Body of pancreas (tissue), 4 donors: ENCODE data around the gene AHSP. TPM values are rescaled to one million over a fixed set of nuclear protein-coding genes. Genes with fewer than 3 reads are reported as not detected.
"Not testable (repeated sequence)": the region's sequence is repeated elsewhere in the genome, so short reads cannot be mapped to it uniquely, and the experiment has no call there.

Experiments used
- ATAC-seq: fragments of 150-250 bp; one replicate; pipeline ENCODE4 v1.9.1; 2016
- DNase-seq, 4 donors: peaks; one replicate each; pipeline ENCODE4 v3.0.0-alpha.2; 2019
- H3K27ac ChIP-seq, 4 donors: fragments of 200-600 bp; sonication (generic); 1 replicate in 3 of 4; 2 replicates in 1 of 4; pipeline versions ENCODE4 v1.5.1 to v1.6.1; 2016 to 2019; ENCODE audit warnings: mild to moderate bottlenecking in 1 of 4, mixed read lengths in 1 of 4, moderate library complexity in 1 of 4
- H3K27me3 ChIP-seq, 2 donors: fragments of 200-600 bp; sonication (generic); one replicate each; pipeline ENCODE4 v1.6.0; 2016; ENCODE audit warnings: mild to moderate bottlenecking in 1 of 2
- H3K36me3 ChIP-seq, 2 donors: fragments of 200-600 bp; sonication (generic); replicated peaks in 1 of 2; 2 replicates each; pipeline ENCODE4 v1.5.1; 2016; ENCODE audit warnings: low read depth in 2 of 2; ENCODE audit not compliant: insufficient read depth in 1 of 2
- H3K4me1 ChIP-seq: fragments of 200-600 bp; sonication (generic); one replicate; pipeline ENCODE4 v1.6.0; 2016
- H3K4me3 ChIP-seq, 2 donors: fragments of 200-600 bp; sonication (generic); 1 replicate in 1 of 2; 2 replicates in 1 of 2; pipeline ENCODE4 v1.5.1; 2016 to 2019
- H3K9me3 ChIP-seq, 3 donors: fragments of 200-600 bp; sonication (generic); 1 replicate in 2 of 3; 2 replicates in 1 of 3; pipeline ENCODE4 v1.5.1; 2016
- POLR2A ChIP-seq, 3 donors: fragments of 450-650 bp; IDR thresholded peaks; one replicate each; pipeline ENCODE4 v1.6.1; 2016; ENCODE audit warnings: antibody characterized with exemption in 3 of 3, mild to moderate bottlenecking in 2 of 3
- WGBS, 2 donors: methylation state at CpG; one replicate each; pipeline ENCODE4 v1.1.5; 2017; 5-methylcytosine and 5-hydroxymethylcytosine counted together
- intact Hi-C: fragments of 100-400 bp; cut with DNase I; formaldehyde crosslinking; loops from one replicate; pipeline ENCODE4 v1.15.1; 2023
- total RNA-seq, 2 donors: library from RNA; depleted of rRNA; stranded (reverse); fragments of >200 nt; gene quantifications; one replicate each; pipeline ENCODE4 v1.1.0, GENCODE V29; 2016
- TF ChIP-seq, protein P1 (sequence below), 7 experiments: fragments of 450-650 bp in 4 of 7; fragments of 200-600 bp in 3 of 7; sonication (generic) in 3 of 7; IDR thresholded peaks; one replicate each; pipeline ENCODE4 v1.5.1; 2016 to 2019; ENCODE audit warnings: antibody characterized with exemption in 7 of 7

The AHSP gene
- total RNA-seq, 2 donors from 2014 or later: not detected

- H3K27me3 ChIP-seq: no peaks in the 10 kb centered on the region
- H3K9me3 ChIP-seq: no peaks in the 10 kb centered on the region
- 90 to 95% methylated on average over 4 to 8 of the region's 8 CpGs for WGBS, 2 donors
- intact Hi-C loops: loop anchor here (10.0 kb wide), 1 partner anchor 205 kb away; no protein-coding TSS in a partner anchor
- H3K36me3 ChIP-seq: peaks cover 0 to 6% of the 10 kb centered on the region in 2 donors
- no peak overlapping the region for H3K4me3 ChIP-seq
- TF ChIP-seq POLR2A (IDR thresholded peaks at IDR 0.05): no peak
- TF ChIP-seq, protein P1, sequence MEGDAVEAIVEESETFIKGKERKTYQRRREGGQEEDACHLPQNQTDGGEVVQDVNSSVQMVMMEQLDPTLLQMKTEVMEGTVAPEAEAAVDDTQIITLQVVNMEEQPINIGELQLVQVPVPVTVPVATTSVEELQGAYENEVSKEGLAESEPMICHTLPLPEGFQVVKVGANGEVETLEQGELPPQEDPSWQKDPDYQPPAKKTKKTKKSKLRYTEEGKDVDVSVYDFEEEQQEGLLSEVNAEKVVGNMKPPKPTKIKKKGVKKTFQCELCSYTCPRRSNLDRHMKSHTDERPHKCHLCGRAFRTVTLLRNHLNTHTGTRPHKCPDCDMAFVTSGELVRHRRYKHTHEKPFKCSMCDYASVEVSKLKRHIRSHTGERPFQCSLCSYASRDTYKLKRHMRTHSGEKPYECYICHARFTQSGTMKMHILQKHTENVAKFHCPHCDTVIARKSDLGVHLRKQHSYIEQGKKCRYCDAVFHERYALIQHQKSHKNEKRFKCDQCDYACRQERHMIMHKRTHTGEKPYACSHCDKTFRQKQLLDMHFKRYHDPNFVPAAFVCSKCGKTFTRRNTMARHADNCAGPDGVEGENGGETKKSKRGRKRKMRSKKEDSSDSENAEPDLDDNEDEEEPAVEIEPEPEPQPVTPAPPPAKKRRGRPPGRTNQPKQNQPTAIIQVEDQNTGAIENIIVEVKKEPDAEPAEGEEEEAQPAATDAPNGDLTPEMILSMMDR (IDR thresholded peaks at IDR 0.05): no peak
- no peak overlapping the region for H3K27ac ChIP-seq
- no peak for ATAC-seq
- no peak for DNase-seq
- H3K4me1 ChIP-seq: no peaks in the 10 kb centered on the region
Observed at GRCh38 chr16:31499928-31500327, 27.8 kb upstream of the AHSP start.

GRCh38 chr16:31501226-31501965 is 26.3 kb upstream of the AHSP start:
- Histone ChIP-seq H3K27me3 (no peaks in the 10 kb centered on the region), H3K4me3 (no peak overlapping the region), H3K36me3 (peaks cover 0 to 6% of the 10 kb centered on the region in 2 donors), H3K4me1 (peaks cover 4% of the 10 kb centered on the region), H3K9me3 (no peaks in the 10 kb centered on the region), H3K27ac (no peak overlapping the region)
- intact Hi-C loops: no loop called here
- TF ChIP-seq, protein P1 (IDR thresholded peaks at IDR 0.05): no peak
- TF ChIP-seq POLR2A (IDR thresholded peaks at IDR 0.05): no peak
- no peak for ATAC-seq
- no peak for DNase-seq
- WGBS, 2 donors: 68 to 76% methylated on average over 3 of the region's 3 CpGs

GRCh38 chr16:31501966-31502348 is 25.7 kb upstream of the AHSP start:
- 96 to 97% methylated on average over 4 of the region's 4 CpGs for WGBS, 2 donors
- ATAC-seq (no peak), DNase-seq (no peak)
- no peak for TF ChIP-seq POLR2A (IDR thresholded peaks at IDR 0.05)
- TF ChIP-seq, protein P1 (IDR thresholded peaks at IDR 0.05): no peak
- Histone ChIP-seq H3K4me1 (peaks cover 10% of the 10 kb centered on the region), H3K36me3 (peaks cover 0 to 6% of the 10 kb centered on the region in 2 donors), H3K9me3 (no peaks in the 10 kb centered on the region), H3K27ac (no peak overlapping the region), H3K4me3 (no peak overlapping the region), H3K27me3 (no peaks in the 10 kb centered on the region)
- intact Hi-C loops: no loop called here

GRCh38 chr16:31502981-31503380 is 24.7 kb upstream of the AHSP start:
- ATAC-seq: no peak
- DNase-seq: no peak
- Histone ChIP-seq H3K36me3 (peaks cover 0 to 3% of the 10 kb centered on the region in 2 donors), H3K4me1 (peaks cover 16% of the 10 kb centered on the region), H3K27ac (no peak overlapping the region), H3K4me3 (no peak overlapping the region), H3K27me3 (no peaks in the 10 kb centered on the region), H3K9me3 (no peaks in the 10 kb centered on the region)
- TF ChIP-seq, protein P1 (IDR thresholded peaks at IDR 0.05): no peak
- TF ChIP-seq POLR2A (IDR thresholded peaks at IDR 0.05): no peak
- intact Hi-C loops: no loop called here

GRCh38 chr16:31503555-31503954 is 24.1 kb upstream of the AHSP start:
- ATAC-seq, intact Hi-C loops, H3K36me3 ChIP-seq, H3K4me3 ChIP-seq, H3K27me3 ChIP-seq, H3K27ac ChIP-seq, H3K9me3 ChIP-seq, DNase-seq: not testable (repeated sequence)
- peaks cover 16% of the 10 kb centered on the region for H3K4me1 ChIP-seq
- 89 to 94% methylated on average over 8 of the region's 8 CpGs for WGBS, 2 donors
